GM12892 (cell line): ENCODE data around the gene PLPP6.

Experiments used
- POLR2A ChIP-seq: IDR thresholded peaks from 2 replicates; pipeline ENCODE4 v1.6.1; 2011; ENCODE audit warnings: low read depth, low read length, control low read depth
- POLR2AphosphoS5 ChIP-seq: IDR thresholded peaks from 2 replicates; pipeline ENCODE4 v1.6.1; 2011; ENCODE audit warnings: low read depth, low read length, control low read depth

DNA sequence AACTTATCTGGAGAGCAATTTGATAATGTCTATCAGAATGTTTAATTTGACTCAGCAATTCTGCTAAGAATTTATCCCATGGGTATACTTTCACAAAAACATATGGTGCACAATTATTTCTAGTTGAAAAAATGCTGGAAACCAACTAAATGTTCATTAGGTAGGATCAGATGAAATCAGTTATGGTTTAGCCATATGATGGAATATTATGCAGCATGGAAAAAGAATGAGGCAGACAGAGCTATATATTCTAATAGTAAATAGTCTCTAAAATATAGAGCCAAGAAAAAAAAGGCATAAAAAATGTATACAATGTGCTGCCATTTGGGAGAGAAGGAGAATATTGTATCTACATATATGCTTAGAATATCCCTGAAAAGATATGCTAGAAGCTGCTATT is 7.8 kb downstream of the PLPP6 start:
- TF ChIP-seq POLR2A (no peak), POLR2AphosphoS5 (no peak)
